H54 (cell line): ENCODE data around the gene KCNIP1.

Experiments used
- DNase-seq: peaks from one replicate; pipeline ENCODE4 v3.0.0; 2011; ENCODE audit warnings: low spot score, mixed read lengths; ENCODE audit not compliant: insufficient read length
- FAIRE-seq: peaks from 3 replicates; lab custom pipeline; 2011; peaks lifted over from hg19 to GRCh38; lab: Jason Lieb, UNC
- POLR2A ChIP-seq: IDR thresholded peaks from 2 replicates; pipeline ENCODE4 v1.6.1; 2011; ENCODE audit warnings: low read depth, mild to moderate bottlenecking, low read length

The KCNIP1 gene

DNA sequence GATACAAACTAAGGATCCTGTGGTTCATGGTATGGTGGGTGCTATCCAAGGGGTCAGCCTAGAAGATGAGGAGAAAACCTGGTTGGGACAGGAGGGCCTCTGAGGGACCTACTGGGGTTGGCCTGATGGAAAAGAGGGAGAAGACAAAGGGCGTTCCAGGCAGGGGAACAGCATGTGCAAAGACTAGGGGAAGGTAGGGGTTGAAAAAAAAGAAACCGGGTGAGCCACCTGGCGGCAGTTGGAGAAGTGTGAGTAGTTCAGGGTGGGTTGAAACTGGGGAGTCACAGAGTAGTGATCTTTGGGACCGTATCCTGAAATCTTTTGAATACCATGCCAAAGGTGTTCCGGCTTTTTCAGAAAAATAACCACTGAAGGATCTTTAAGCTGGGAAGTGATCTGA, 271.0 kb downstream of the KCNIP1 start:
- DNase-seq (no peak), FAIRE-seq (no peak)
- no peak for TF ChIP-seq POLR2A

- DNase-seq (no peak), FAIRE-seq (no peak)
- TF ChIP-seq POLR2A, result no peak
Observed at GRCh38 chr5:170781946-170782345, 278.1 kb downstream of the KCNIP1 start.

- TF ChIP-seq POLR2A, result no peak
- FAIRE-seq (no peak), DNase-seq (no peak)
Observed at GRCh38 chr5:170782438-170782837, 278.6 kb downstream of the KCNIP1 start.

DNA sequence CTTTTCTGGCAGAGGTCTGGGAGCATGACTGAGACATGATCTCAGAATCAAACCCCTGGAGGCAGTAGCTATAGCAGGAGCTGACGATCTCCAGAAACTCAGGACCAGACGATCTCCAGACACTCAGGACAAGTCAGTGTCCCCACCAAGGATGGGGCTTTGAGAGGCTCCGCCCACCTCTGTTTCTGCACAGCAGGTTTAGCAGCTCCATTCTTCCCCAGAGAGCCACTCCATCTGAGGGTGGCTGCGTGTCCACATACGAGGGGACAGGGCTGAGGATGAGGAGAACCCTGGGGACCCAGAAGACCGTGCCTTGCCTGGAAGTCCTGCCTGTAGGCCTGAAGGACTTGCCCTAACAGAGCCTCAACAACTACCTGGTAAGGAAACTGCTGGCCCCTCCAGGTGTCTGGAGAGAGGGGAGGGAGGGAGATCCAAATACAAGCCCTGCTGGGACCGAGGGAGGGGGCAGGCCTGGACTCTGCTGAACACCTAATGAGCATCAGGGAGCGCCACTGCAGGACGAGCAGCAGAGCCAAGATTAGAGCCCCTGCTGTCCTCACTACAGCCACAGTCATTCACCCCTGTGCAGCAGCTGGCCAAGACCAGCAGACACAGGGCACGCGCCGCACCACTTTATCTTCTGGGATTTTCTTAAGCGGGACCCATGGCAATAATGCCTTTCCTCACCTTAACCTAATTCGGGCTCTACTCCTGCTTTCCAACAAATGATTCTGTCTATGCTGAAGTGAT, 279.9 kb downstream of the KCNIP1 start, which contains the start of gene GABRP:
TSS of gene GABRP (plus strand) at position 228 of the 750 bp plus-strand sequence. CDS start 4,891 bp downstream, outside the sequence.
- no peak for TF ChIP-seq POLR2A
- no peak for FAIRE-seq
- no peak for DNase-seq

GRCh38 chr5:170785416-170785815, 281.6 kb downstream of the KCNIP1 start:
- DNase-seq (no peak), FAIRE-seq (no peak)
- no peak for TF ChIP-seq POLR2A
